Endothelial cell of umbilical vein (primary cell): ENCODE data around the gene PON1. TPM values are rescaled to one million over a fixed set of nuclear protein-coding genes. Genes with fewer than 3 reads are reported as not detected.

Experiments
- BruUV-seq: library from RNA; stranded (reverse); fragments of 400-500 nt; replicated peaks from 2 replicates; lab custom pipeline; 2021; lab: Mats Ljungman, UMichigan
- CTCF ChIA-PET: fragments of 300-600, 350-600 bp; sonication (Branson Sonifier 250); formaldehyde crosslinking; loops from one replicate; lab custom pipeline; 2021; ENCODE audit warnings: antibody characterized with exemption, inconsistent platforms; lab: Charles Lee
- POLR2A ChIA-PET: fragments of 300-600, 350-600 bp; sonication (Branson Sonifier 250); formaldehyde crosslinking; loops from one replicate; lab custom pipeline; 2021; ENCODE audit warnings: antibody characterized with exemption, inconsistent platforms; lab: Charles Lee
- DNase-seq: peaks from one replicate; pipeline ENCODE4 v3.0.0-alpha.2; 2011; ENCODE audit warnings: low read depth, low spot score
- FAIRE-seq: peaks from 2 replicates; lab custom pipeline; 2011; peaks lifted over from hg19 to GRCh38; lab: Jason Lieb, UNC
- H2AFZ ChIP-seq: 2 replicates; pipeline ENCODE4 v1.6.0; 2012; ENCODE audit warnings: low read depth, low read length, control low read depth, inconsistent platforms
- H3K27ac ChIP-seq: 2 replicates; pipeline ENCODE4 v1.5.1; 2011; ENCODE audit warnings: low read depth, mild to moderate bottlenecking, control low read depth, low read length, moderate library complexity; ENCODE audit not compliant: insufficient read depth
- H3K27me3 ChIP-seq, 2 experiments: 2 replicates each; pipeline versions ENCODE4 v1.6.0 to v1.6.1; 2011; ENCODE audit warnings: low read length in 2 of 2, mixed read lengths in 1 of 2; ENCODE audit not compliant: control insufficient read depth in 2 of 2, insufficient read depth in 2 of 2
- H3K36me3 ChIP-seq, 2 experiments: 2 replicates in 1 of 2; 3 replicates in 1 of 2; pipeline ENCODE4 v1.5.1; 2011; ENCODE audit warnings: low read length in 2 of 2, mild to moderate bottlenecking in 1 of 2, moderate library complexity in 1 of 2; ENCODE audit not compliant: control insufficient read depth in 2 of 2, insufficient read depth in 2 of 2; ENCODE audit errors: extremely low read depth in 1 of 2
- H3K4me1 ChIP-seq: 3 replicates; pipeline ENCODE4 v1.5.1; 2011; ENCODE audit warnings: mild to moderate bottlenecking, low read length; ENCODE audit not compliant: control insufficient read depth, insufficient read depth; ENCODE audit errors: extremely low read depth
- H3K4me2 ChIP-seq: 2 replicates; pipeline ENCODE4 v1.6.1; 2011; ENCODE audit warnings: low read length, control low read depth, mixed read lengths; ENCODE audit not compliant: insufficient read depth
- H3K4me3 ChIP-seq, 3 experiments: fragments of 200-600 bp in 1 of 3; sonication (generic), shearing (Covaris generic) in 1 of 3; replicated peaks in 1 of 3; 2 replicates each; pipeline ENCODE4 v1.5.1; 2011 to 2016; ENCODE audit warnings: control low read depth in 3 of 3, low read length in 3 of 3, mild to moderate bottlenecking in 2 of 3, inconsistent platforms in 1 of 3, low read depth in 1 of 3, moderate library complexity in 1 of 3; ENCODE audit not compliant: insufficient read depth in 1 of 3
- H3K79me2 ChIP-seq: 2 replicates; pipeline ENCODE4 v1.6.0; 2012; ENCODE audit warnings: low read length, inconsistent platforms; ENCODE audit not compliant: control insufficient read depth, insufficient read depth
- H3K9ac ChIP-seq: replicated peaks from 2 replicates; pipeline ENCODE3; 2011; ENCODE audit warnings: low read length, control low read depth; ENCODE audit not compliant: insufficient read depth; ENCODE audit errors: extremely low read depth
- H3K9me1 ChIP-seq: replicated peaks from 3 replicates; pipeline ENCODE4 v1.6.0; 2011; ENCODE audit warnings: mild to moderate bottlenecking, low read length; ENCODE audit not compliant: control insufficient read depth, insufficient read depth; ENCODE audit errors: extremely low read depth
- H3K9me3 ChIP-seq: replicated peaks from 2 replicates; pipeline ENCODE4 v1.5.1; 2012; ENCODE audit warnings: low read length, inconsistent platforms; ENCODE audit not compliant: control insufficient read depth, insufficient read depth
- H4K20me1 ChIP-seq: replicated peaks from 2 replicates; pipeline ENCODE3; 2011; ENCODE audit warnings: mild to moderate bottlenecking, low read length; ENCODE audit not compliant: control insufficient read depth, insufficient read depth; ENCODE audit errors: extremely low read depth
- EZH2 ChIP-seq: IDR thresholded peaks from 2 replicates; pipeline ENCODE4 v1.6.1; 2012; ENCODE audit warnings: borderline replicate concordance, low read depth, mild to moderate bottlenecking, moderate library complexity, low read length, inconsistent platforms; ENCODE audit not compliant: severe bottlenecking
- FOS ChIP-seq: IDR thresholded peaks from 2 replicates; pipeline ENCODE4 v1.6.1; 2011; ENCODE audit warnings: mild to moderate bottlenecking, low read length, moderate library complexity, borderline replicate concordance; ENCODE audit not compliant: insufficient read depth
- GATA2 ChIP-seq: IDR thresholded peaks from 2 replicates; pipeline ENCODE4 v1.7.0; 2011; ENCODE audit warnings: low read depth, mild to moderate bottlenecking, moderate library complexity, mixed read lengths, low read length; ENCODE audit not compliant: insufficient read length, insufficient read depth
- JUN ChIP-seq: IDR thresholded peaks from 2 replicates; pipeline ENCODE4 v1.6.1; 2011; ENCODE audit warnings: borderline replicate concordance, low read depth; ENCODE audit not compliant: insufficient read length, insufficient read depth
- MYC ChIP-seq: IDR thresholded peaks from one replicate; pipeline ENCODE4 v1.6.1; 2011; ENCODE audit warnings: mild to moderate bottlenecking, low read depth, low read length
- POLR2A ChIP-seq: IDR thresholded peaks from 2 replicates; pipeline ENCODE4 v1.6.1; 2012; ENCODE audit warnings: low read depth, mild to moderate bottlenecking, control low read depth, low read length
- POLR2AphosphoS5 ChIP-seq: IDR thresholded peaks from 2 replicates; pipeline ENCODE4 v1.6.1; 2012; ENCODE audit warnings: low read depth, mild to moderate bottlenecking, control low read depth, low read length, moderate library complexity; ENCODE audit not compliant: insufficient read depth
- dilution Hi-C: fragments of 300-500 bp; cut with MboI; formaldehyde crosslinking; loops from one replicate; pipeline ENCODE4 v1.15.0; 2019; ENCODE audit warnings: low sequenced_read_pairs; ENCODE audit not compliant: extremely low pct_ligation_motif_present
- intact Hi-C: fragments of 100-400 bp; cut with micrococcal nuclease; formaldehyde crosslinking; loops from one replicate; pipeline ENCODE4 v1.10.0; 2022
- polyA plus RNA-seq, 4 experiments: library from polyadenylated mRNA; depleted of rRNA in 3 of 4; stranded (reverse) in 3 of 4; unstranded in 1 of 4; fragments of >200 nt; gene quantifications; 2 replicates each; pipeline versions ENCODE4 v1.2.1 to v1.2.3, GENCODE V29; 2011 to 2012; ENCODE audit warnings: missing spikeins in 1 of 4
- total RNA-seq: library from RNA; stranded (reverse); gene quantifications from 2 replicates; pipeline ENCODE4 v1.2.3, GENCODE V29; 2021
- TF ChIP-seq, protein P1 (sequence below), 2 donors: IDR thresholded peaks; 1 replicate in 1 of 2; 2 replicates in 1 of 2; pipeline ENCODE4 v1.5.1; 2011; ENCODE audit warnings: low read length in 2 of 2, mild to moderate bottlenecking in 2 of 2, moderate library complexity in 2 of 2, control low read depth in 1 of 2, inconsistent platforms in 1 of 2, low read depth in 1 of 2; ENCODE audit not compliant: insufficient read depth in 1 of 2; ENCODE audit errors: extremely low read depth in 1 of 2

The PON1 gene
- total and polyA plus RNA-seq, 2 donors (not counting 3 experiments of a cell fraction or from before 2014, with no cell fraction given) = not detected

- Histone ChIP-seq H2AFZ (no peak overlapping the region), H3K9me1 (no peaks in the 10 kb centered on the region), H3K4me2 (no peak overlapping the region), H3K9me3 (no peaks in the 10 kb centered on the region), H4K20me1 (no peaks in the 10 kb centered on the region), H3K4me1 (no peaks in the 10 kb centered on the region), H3K79me2 (no peaks in the 10 kb centered on the region), H3K4me3 (no peak overlapping the region), H3K27ac (no peak overlapping the region), H3K9ac (no peak overlapping the region), H3K36me3 (no peaks in the 10 kb centered on the region), H3K27me3 (no peaks in the 10 kb centered on the region)
- dilution Hi-C loops (no loop called here), intact Hi-C loops (loop anchor here (2.0 kb wide), 1 partner anchor 135 kb away; no protein-coding TSS in a partner anchor)
- CTCF ChIA-PET = no interaction called here
- no TSS peak for BruUV-seq
- DNase-seq = no peak
- FAIRE-seq = no peak
- POLR2A ChIA-PET = no interaction called here
- TF ChIP-seq MYC = no peak
- TF ChIP-seq, protein P1, sequence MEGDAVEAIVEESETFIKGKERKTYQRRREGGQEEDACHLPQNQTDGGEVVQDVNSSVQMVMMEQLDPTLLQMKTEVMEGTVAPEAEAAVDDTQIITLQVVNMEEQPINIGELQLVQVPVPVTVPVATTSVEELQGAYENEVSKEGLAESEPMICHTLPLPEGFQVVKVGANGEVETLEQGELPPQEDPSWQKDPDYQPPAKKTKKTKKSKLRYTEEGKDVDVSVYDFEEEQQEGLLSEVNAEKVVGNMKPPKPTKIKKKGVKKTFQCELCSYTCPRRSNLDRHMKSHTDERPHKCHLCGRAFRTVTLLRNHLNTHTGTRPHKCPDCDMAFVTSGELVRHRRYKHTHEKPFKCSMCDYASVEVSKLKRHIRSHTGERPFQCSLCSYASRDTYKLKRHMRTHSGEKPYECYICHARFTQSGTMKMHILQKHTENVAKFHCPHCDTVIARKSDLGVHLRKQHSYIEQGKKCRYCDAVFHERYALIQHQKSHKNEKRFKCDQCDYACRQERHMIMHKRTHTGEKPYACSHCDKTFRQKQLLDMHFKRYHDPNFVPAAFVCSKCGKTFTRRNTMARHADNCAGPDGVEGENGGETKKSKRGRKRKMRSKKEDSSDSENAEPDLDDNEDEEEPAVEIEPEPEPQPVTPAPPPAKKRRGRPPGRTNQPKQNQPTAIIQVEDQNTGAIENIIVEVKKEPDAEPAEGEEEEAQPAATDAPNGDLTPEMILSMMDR (IDR thresholded peaks at IDR 0.05; ENCODE audit: extremely low read depth in 1 of 2, insufficient read depth in 1 of 2, low read depth in 1 of 2, low read length in 2 of 2) = no peak
- TF ChIP-seq FOS = no peak
These were observed 17.7 kb upstream of the PON1 start for GRCh38 chr7:95342029-95342428.

DNA sequence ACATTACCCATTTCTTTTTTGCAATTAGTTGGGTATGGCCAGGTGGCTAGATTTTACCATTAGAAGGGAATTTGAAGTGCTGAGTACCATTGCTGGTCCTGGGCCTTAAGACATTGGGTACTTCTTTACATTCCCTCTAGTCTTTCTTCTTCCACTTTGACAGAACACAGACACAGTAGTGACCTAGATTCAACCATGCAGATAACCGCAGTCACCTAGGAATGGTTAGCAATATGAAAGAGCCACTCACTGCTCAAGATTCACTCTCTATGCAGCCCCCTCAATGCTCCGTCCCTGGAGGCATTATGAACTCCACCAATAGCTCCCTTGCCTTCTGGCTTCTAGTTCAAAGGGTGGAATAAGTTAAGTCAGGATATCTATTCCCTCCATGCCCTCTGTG is 16.2 kb upstream of the PON1 start:
- H2AFZ ChIP-seq = no peak overlapping the region
- H3K79me2 ChIP-seq = no peaks in the 10 kb centered on the region
- no peaks in the 10 kb centered on the region for H3K9me3 ChIP-seq
- DNase-seq (no peak), FAIRE-seq (no peak)
- dilution Hi-C loops = no loop called here
- no peaks in the 10 kb centered on the region for H3K4me1 ChIP-seq
- no peak overlapping the region for H3K9ac ChIP-seq
- H3K27ac ChIP-seq = no peak overlapping the region
- POLR2A ChIA-PET = no interaction called here
- TF ChIP-seq JUN (no peak), POLR2AphosphoS5 (no peak), POLR2A (no peak), EZH2 (no peak), GATA2 (no peak), FOS (no peak)
- TF ChIP-seq, protein P1 (IDR thresholded peaks at IDR 0.05; ENCODE audit: extremely low read depth in 1 of 2, insufficient read depth in 1 of 2, low read depth in 1 of 2, low read length in 2 of 2) = no peak
- no peak overlapping the region for H3K4me3 ChIP-seq
- no peak overlapping the region for H3K4me2 ChIP-seq
- H3K9me1 ChIP-seq = no peaks in the 10 kb centered on the region
- no peaks in the 10 kb centered on the region for H3K36me3 ChIP-seq
- peaks cover 2 to 3% of the 10 kb centered on the region in 2 experiments for H3K27me3 ChIP-seq
- CTCF ChIA-PET = no interaction called here
- intact Hi-C loops = no loop called here
- no peaks in the 10 kb centered on the region for H4K20me1 ChIP-seq
- no TSS peak for BruUV-seq
